ENCODE data around the gene RASSF7. TPM values are rescaled to one million over a fixed set of nuclear protein-coding genes. Genes with fewer than 3 reads are reported as not detected.

The RASSF7 gene
- total and polyA plus RNA-seq, 2 donors (not counting 1 experiment from before 2014, with no cell fraction given): 29.8 to 89.3 TPM

DNA sequence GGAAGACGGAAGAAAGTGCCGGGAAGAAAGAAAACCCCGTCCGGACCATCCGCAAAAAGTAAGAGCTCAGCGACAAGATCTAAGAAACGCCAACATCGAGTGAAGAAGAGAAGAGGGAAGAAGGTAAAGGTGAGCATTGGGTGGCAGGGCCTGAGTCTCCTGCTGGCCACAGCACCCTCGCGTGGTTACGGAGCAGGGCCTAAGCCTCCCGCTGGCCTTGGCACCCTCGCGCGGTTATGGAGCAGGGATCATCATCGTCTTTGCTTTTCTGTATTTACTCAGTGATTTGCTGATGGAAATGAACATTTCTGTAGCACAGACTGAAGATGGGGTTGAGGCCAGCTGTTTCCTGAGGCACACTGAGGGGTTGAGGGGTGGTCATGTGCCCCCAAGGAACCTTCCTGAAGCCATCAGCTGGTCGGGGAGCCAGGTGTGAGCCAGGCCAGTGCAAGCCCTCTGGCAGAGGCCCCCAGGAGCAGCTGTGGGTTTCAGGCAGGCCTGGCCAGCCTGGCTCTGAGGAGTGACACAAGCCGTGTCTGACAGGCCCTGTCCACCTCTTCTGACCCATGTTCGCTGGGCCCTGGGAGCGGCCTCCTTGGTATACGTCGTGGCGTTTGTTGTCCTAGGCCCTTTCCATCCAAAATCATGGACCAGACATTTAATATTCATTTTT, 40.9 kb downstream of the RASSF7 start:
- H3K27me3 Mint-ChIP-seq: no peaks in the 10 kb centered on the region
- DNase-seq (no peak), ATAC-seq (ENCODE audit: low read depth) (no peak)
- Histone ChIP-seq H3K36me3 (replicated peaks in 1 of 2; ENCODE audit: control extremely low read depth in 1 of 2, control insufficient read depth in 1 of 2, extremely low read depth in 1 of 2, insufficient read depth in 2 of 2, low read length in 1 of 2) (peaks cover 0 to 70% of the 10 kb centered on the region in 2 experiments), H3K27me3 (replicated peaks in 1 of 4; ENCODE audit: control extremely low read depth in 1 of 4, control insufficient read depth in 3 of 4, insufficient read depth in 4 of 4, low read length in 3 of 4) (no peaks in the 10 kb centered on the region), H3K4me1 (ENCODE audit: control insufficient read depth in 2 of 2, insufficient read depth in 2 of 2, low read length in 2 of 2) (no peaks in the 10 kb centered on the region), H4K20me1 (ENCODE audit: control insufficient read depth, insufficient read depth, low read length, poor library complexity, severe bottlenecking) (peaks cover 31% of the 10 kb centered on the region), H2AFZ (ENCODE audit: insufficient read depth, low read depth, low read length, poor library complexity, severe bottlenecking) (no peak overlapping the region), H3K27ac (ENCODE audit: low read length in 2 of 2) (no peak overlapping the region), H3K79me2 (ENCODE audit: control insufficient read depth, insufficient read depth, low read length) (peaks cover 27% of the 10 kb centered on the region), H3K9ac (ENCODE audit: low read length) (no peak overlapping the region), H3K4me3 (ENCODE audit: control extremely low read depth in 1 of 5, extremely low read depth in 1 of 5, insufficient read depth in 1 of 5, low read depth in 2 of 5, low read length in 4 of 5) (no peak overlapping the region), H3K4me2 (replicated peaks; ENCODE audit: low read depth, low read length, poor library complexity, severe bottlenecking) (no peak overlapping the region), H3K9me3 (ENCODE audit: control extremely low read depth in 1 of 3, control insufficient read depth in 2 of 3, insufficient read depth in 1 of 3, low read length in 2 of 3) (no peaks in the 10 kb centered on the region)
- ChIA-PET CTCF (no interaction called here), POLR2A (interaction anchor here (0.7 kb wide), 1 partner anchor 110 kb away, joined by 4 read pairs; no protein-coding TSS in a partner anchor)
- no peaks in the 10 kb centered on the region for H3K9me3 Mint-ChIP-seq (ENCODE audit: insufficient read depth)
- TF ChIP-seq, protein P1, sequence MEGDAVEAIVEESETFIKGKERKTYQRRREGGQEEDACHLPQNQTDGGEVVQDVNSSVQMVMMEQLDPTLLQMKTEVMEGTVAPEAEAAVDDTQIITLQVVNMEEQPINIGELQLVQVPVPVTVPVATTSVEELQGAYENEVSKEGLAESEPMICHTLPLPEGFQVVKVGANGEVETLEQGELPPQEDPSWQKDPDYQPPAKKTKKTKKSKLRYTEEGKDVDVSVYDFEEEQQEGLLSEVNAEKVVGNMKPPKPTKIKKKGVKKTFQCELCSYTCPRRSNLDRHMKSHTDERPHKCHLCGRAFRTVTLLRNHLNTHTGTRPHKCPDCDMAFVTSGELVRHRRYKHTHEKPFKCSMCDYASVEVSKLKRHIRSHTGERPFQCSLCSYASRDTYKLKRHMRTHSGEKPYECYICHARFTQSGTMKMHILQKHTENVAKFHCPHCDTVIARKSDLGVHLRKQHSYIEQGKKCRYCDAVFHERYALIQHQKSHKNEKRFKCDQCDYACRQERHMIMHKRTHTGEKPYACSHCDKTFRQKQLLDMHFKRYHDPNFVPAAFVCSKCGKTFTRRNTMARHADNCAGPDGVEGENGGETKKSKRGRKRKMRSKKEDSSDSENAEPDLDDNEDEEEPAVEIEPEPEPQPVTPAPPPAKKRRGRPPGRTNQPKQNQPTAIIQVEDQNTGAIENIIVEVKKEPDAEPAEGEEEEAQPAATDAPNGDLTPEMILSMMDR (IDR thresholded peaks at IDR 0.05): no peak
- no peak for TF ChIP-seq EZH2 (IDR thresholded peaks at IDR 0.05; ENCODE audit: borderline replicate concordance, insufficient read depth, low read depth, low read length, poor library complexity, severe bottlenecking)
- WGBS (ENCODE audit: insufficient coverage): 94% methylated on average over 17 of the region's 23 CpGs
- H3K4me1 Mint-ChIP-seq: no peaks in the 10 kb centered on the region
- no peak overlapping the region for H3K4me3 Mint-ChIP-seq
- no peak overlapping the region for H3K27ac Mint-ChIP-seq
- intact Hi-C loops (cut with micrococcal nuclease): no loop called here

DNA sequence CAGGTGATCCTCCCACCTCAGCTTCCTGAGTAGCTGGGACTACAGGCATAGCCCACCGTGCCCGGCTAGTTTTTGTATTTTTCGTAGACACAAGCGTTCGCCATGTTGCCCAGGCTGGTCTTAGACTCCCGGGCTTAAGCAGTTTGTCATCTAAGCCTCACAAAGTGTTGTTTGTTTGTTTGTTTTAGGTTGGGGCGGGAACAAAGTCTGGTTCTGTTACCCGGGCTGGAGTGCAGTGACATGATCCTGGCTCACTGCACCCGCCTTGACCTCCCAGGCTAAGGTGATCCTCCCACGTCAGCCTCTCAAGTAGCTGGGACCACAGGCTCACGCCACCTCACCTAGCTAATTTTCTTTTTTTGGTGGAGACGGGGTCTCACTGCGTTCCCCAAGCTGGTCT, 42.4 kb downstream of the RASSF7 start:
- CTCF ChIA-PET: no interaction called here
- no peak overlapping the region for H3K4me2 ChIP-seq (replicated peaks; ENCODE audit: low read depth, low read length, poor library complexity, severe bottlenecking)
- H3K79me2 ChIP-seq (ENCODE audit: control insufficient read depth, insufficient read depth, low read length): peaks cover 18% of the 10 kb centered on the region
- no peak overlapping the region for H3K4me3 Mint-ChIP-seq
- ATAC-seq (ENCODE audit: low read depth) (no peak), DNase-seq (no peak)
- no peak overlapping the region for H3K9ac ChIP-seq (ENCODE audit: low read length)
- no peaks in the 10 kb centered on the region for H3K27me3 Mint-ChIP-seq
- WGBS (ENCODE audit: insufficient coverage): 98% methylated on average over 10 of the region's 13 CpGs
- no peak overlapping the region for H2AFZ ChIP-seq (ENCODE audit: insufficient read depth, low read depth, low read length, poor library complexity, severe bottlenecking)
- H3K4me3 ChIP-seq (ENCODE audit: control extremely low read depth in 1 of 5, extremely low read depth in 1 of 5, insufficient read depth in 1 of 5, low read depth in 2 of 5, low read length in 4 of 5): no peak overlapping the region
- no peak for TF ChIP-seq EZH2 (IDR thresholded peaks at IDR 0.05; ENCODE audit: borderline replicate concordance, insufficient read depth, low read depth, low read length, poor library complexity, severe bottlenecking)
- TF ChIP-seq, protein P1 (IDR thresholded peaks at IDR 0.05): no peak
- no peaks in the 10 kb centered on the region for H3K4me1 ChIP-seq (ENCODE audit: control insufficient read depth in 2 of 2, insufficient read depth in 2 of 2, low read length in 2 of 2)
- H3K9me3 ChIP-seq (ENCODE audit: control extremely low read depth in 1 of 3, control insufficient read depth in 2 of 3, insufficient read depth in 1 of 3, low read length in 2 of 3): no peaks in the 10 kb centered on the region
- no peaks in the 10 kb centered on the region for H3K4me1 Mint-ChIP-seq
- no peak overlapping the region for H3K27ac ChIP-seq (ENCODE audit: low read length in 2 of 2)
- H3K9me3 Mint-ChIP-seq (ENCODE audit: insufficient read depth): no peaks in the 10 kb centered on the region
- peaks cover 0 to 71% of the 10 kb centered on the region in 2 experiments for H3K36me3 ChIP-seq (replicated peaks in 1 of 2; ENCODE audit: control extremely low read depth in 1 of 2, control insufficient read depth in 1 of 2, extremely low read depth in 1 of 2, insufficient read depth in 2 of 2, low read length in 1 of 2)
- H3K27me3 ChIP-seq (replicated peaks in 1 of 4; ENCODE audit: control extremely low read depth in 1 of 4, control insufficient read depth in 3 of 4, insufficient read depth in 4 of 4, low read length in 3 of 4): no peaks in the 10 kb centered on the region
- POLR2A ChIA-PET: interaction anchor here (1.2 kb wide), 1 partner anchor 9 kb away, joined by 3 read pairs; no protein-coding TSS in a partner anchor
- intact Hi-C loops (cut with micrococcal nuclease): no loop called here
- H4K20me1 ChIP-seq (ENCODE audit: control insufficient read depth, insufficient read depth, low read length, poor library complexity, severe bottlenecking): peaks cover 26% of the 10 kb centered on the region
- H3K27ac Mint-ChIP-seq: no peak overlapping the region

All from B cell (primary cell).